Measurements from ENCODE around the gene VRK2.

DNA sequence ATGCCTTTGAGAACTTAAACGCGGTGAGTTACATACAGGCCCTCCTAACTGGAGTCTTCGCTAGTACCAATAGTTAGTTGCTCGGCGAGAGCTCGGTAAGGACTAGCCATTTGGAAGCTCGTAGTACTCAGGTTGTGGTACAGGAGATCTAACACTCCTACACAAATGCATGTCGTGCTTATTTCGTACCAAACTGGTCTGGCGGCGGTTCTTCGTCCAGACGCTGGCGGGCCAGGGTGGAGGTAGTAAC, 346 bp upstream of the VRK2 start:
- no peak for TF ChIP-seq ZNF423 (CRISPR knock-in tag; IDR thresholded peaks at IDR 0.05)
- TF ChIP-seq, protein P1, sequence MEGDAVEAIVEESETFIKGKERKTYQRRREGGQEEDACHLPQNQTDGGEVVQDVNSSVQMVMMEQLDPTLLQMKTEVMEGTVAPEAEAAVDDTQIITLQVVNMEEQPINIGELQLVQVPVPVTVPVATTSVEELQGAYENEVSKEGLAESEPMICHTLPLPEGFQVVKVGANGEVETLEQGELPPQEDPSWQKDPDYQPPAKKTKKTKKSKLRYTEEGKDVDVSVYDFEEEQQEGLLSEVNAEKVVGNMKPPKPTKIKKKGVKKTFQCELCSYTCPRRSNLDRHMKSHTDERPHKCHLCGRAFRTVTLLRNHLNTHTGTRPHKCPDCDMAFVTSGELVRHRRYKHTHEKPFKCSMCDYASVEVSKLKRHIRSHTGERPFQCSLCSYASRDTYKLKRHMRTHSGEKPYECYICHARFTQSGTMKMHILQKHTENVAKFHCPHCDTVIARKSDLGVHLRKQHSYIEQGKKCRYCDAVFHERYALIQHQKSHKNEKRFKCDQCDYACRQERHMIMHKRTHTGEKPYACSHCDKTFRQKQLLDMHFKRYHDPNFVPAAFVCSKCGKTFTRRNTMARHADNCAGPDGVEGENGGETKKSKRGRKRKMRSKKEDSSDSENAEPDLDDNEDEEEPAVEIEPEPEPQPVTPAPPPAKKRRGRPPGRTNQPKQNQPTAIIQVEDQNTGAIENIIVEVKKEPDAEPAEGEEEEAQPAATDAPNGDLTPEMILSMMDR (IDR thresholded peaks at IDR 0.05), result no peak
- TF ChIP-seq, protein P2, sequence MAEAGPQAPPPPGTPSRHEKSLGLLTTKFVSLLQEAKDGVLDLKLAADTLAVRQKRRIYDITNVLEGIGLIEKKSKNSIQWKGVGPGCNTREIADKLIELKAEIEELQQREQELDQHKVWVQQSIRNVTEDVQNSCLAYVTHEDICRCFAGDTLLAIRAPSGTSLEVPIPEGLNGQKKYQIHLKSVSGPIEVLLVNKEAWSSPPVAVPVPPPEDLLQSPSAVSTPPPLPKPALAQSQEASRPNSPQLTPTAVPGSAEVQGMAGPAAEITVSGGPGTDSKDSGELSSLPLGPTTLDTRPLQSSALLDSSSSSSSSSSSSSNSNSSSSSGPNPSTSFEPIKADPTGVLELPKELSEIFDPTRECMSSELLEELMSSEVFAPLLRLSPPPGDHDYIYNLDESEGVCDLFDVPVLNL (CRISPR knock-in tag; IDR thresholded peaks at IDR 0.05; ENCODE audit: borderline replicate concordance, low read depth), result no peak
- TF ChIP-seq, protein P3, sequence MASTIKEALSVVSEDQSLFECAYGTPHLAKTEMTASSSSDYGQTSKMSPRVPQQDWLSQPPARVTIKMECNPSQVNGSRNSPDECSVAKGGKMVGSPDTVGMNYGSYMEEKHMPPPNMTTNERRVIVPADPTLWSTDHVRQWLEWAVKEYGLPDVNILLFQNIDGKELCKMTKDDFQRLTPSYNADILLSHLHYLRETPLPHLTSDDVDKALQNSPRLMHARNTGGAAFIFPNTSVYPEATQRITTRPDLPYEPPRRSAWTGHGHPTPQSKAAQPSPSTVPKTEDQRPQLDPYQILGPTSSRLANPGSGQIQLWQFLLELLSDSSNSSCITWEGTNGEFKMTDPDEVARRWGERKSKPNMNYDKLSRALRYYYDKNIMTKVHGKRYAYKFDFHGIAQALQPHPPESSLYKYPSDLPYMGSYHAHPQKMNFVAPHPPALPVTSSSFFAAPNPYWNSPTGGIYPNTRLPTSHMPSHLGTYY (CRISPR knock-in tag; IDR thresholded peaks at IDR 0.05), result no peak
- no peak for TF ChIP-seq TEAD4 (CRISPR knock-in tag; IDR thresholded peaks at IDR 0.05)
